Activated T-cell treated with anti-CD3 and anti-CD28 coated beads for 1 hour (primary cell): ENCODE data around the gene CBARP.

Experiments used
- DNase-seq: peaks from one replicate; pipeline ENCODE4 v3.0.0-alpha.2; 2020; ENCODE audit warnings: low read depth

Gene CBARP

GRCh38 chr19:1237754-1238368 is at the start of gene CBARP:
CBARP (minus strand) TSS chr19:1238005; CDS start chr19:1236100, 1,905 bp downstream.
- DNase-seq, result no peak

- no peak for DNase-seq
Measured at GRCh38 chr19:1286487-1287353, 48.9 kb upstream of the CBARP start.

GRCh38 chr19:1285737-1286360 is 48.0 kb upstream of the CBARP start, which contains the start of gene EFNA2:
EFNA2 (plus strand) TSS chr19:1285873; CDS start chr19:1286169, 296 bp downstream.
- no peak for DNase-seq

GRCh38 chr19:1284979-1285736 is 47.4 kb upstream of the CBARP start:
- DNase-seq, result no peak

GRCh38 chr19:1284293-1284978 is 46.6 kb upstream of the CBARP start:
- no peak for DNase-seq

- no peak for DNase-seq
Measured at GRCh38 chr19:1283917-1284292, 46.1 kb upstream of the CBARP start.

GRCh38 chr19:1283207-1283916 is 45.6 kb upstream of the CBARP start:
- no peak for DNase-seq

- no peak for DNase-seq
Measured at GRCh38 chr19:1282588-1283206, 44.9 kb upstream of the CBARP start.

- DNase-seq, result no peak
Measured at GRCh38 chr19:1281569-1282287, 43.9 kb upstream of the CBARP start.

GRCh38 chr19:1280636-1281568 is 43.1 kb upstream of the CBARP start:
- no peak for DNase-seq

GRCh38 chr19:1279782-1280341 is 42.1 kb upstream of the CBARP start:
- peak; percentile 70 for DNase-seq

GRCh38 chr19:1278713-1279660 is 41.2 kb upstream of the CBARP start:
- no peak for DNase-seq

- DNase-seq, result no peak
Measured at GRCh38 chr19:1278074-1278473, 40.3 kb upstream of the CBARP start.

GRCh38 chr19:1277061-1277460 is 39.3 kb upstream of the CBARP start:
- DNase-seq, result no peak

- DNase-seq, result no peak
Measured at GRCh38 chr19:1276628-1277022, 38.8 kb upstream of the CBARP start.

- DNase-seq, result no peak
Measured at GRCh38 chr19:1275976-1276627, 38.3 kb upstream of the CBARP start.
